GM10266 (cell line): Measurements from ENCODE around the gene COLEC12.

Experiments used
- DNase-seq: peaks from one replicate; pipeline ENCODE4 v3.0.0; 2012; ENCODE audit errors: extremely low spot score
- CTCF ChIP-seq: IDR thresholded peaks from 2 replicates; pipeline ENCODE4 v1.5.1; 2012; ENCODE audit warnings: mild to moderate bottlenecking, low read depth; ENCODE audit not compliant: control insufficient read depth, insufficient read depth; ENCODE audit errors: missing control alignments

Gene COLEC12

GRCh38 chr18:386994-387393, 113.5 kb downstream of the COLEC12 start:
- no peak for TF ChIP-seq CTCF
- no peak for DNase-seq

GRCh38 chr18:384897-385296, 115.6 kb downstream of the COLEC12 start:
- no peak for TF ChIP-seq CTCF
- DNase-seq: no peak

GRCh38 chr18:383135-383534, 117.4 kb downstream of the COLEC12 start:
- no peak for TF ChIP-seq CTCF
- DNase-seq: no peak

- TF ChIP-seq CTCF: no peak
- no peak for DNase-seq
These were observed 118.0 kb downstream of the COLEC12 start for GRCh38 chr18:382423-382984.

- DNase-seq: no peak
These were observed 120.7 kb downstream of the COLEC12 start for GRCh38 chr18:379681-380330.

GRCh38 chr18:378079-378478, 122.4 kb downstream of the COLEC12 start:
- no peak for DNase-seq

More at GRCh38 chr18:379681-380330, 120.7 kb downstream of the COLEC12 start:
- TF ChIP-seq CTCF: no peak

More at GRCh38 chr18:378079-378478, 122.4 kb downstream of the COLEC12 start:
- TF ChIP-seq CTCF: no peak
